HG02571 (cell line): ENCODE data around the gene CPA3.

Experiments
- ATAC-seq: cut with Tn5 transposase; IDR thresholded peaks from one replicate; pipeline ENCODE4 v1.9.1; 2021; ENCODE audit warnings: mild to moderate bottlenecking, moderate library complexity; ENCODE audit not compliant: unreplicated experiment

The CPA3 gene

DNA sequence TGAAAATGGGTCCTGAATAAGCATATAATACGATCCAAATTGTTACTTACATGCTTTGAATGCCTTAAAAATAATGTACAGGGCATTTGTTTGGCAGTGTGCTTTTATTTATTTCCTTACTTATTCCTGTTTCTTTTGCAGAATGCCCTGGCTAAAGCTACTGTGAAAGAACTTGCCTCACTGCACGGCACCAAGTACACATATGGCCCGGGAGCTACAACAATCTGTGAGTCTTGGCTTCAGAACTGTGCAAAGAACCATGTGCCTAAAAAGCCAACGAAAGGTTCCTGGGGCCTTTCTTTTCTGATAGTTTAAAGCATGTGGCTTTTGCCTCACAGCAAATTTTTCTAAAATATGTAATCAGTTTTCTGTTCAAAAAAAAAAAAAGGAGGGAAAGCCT, 7.8 kb upstream of the CPA3 start:
- ATAC-seq = no peak

DNA sequence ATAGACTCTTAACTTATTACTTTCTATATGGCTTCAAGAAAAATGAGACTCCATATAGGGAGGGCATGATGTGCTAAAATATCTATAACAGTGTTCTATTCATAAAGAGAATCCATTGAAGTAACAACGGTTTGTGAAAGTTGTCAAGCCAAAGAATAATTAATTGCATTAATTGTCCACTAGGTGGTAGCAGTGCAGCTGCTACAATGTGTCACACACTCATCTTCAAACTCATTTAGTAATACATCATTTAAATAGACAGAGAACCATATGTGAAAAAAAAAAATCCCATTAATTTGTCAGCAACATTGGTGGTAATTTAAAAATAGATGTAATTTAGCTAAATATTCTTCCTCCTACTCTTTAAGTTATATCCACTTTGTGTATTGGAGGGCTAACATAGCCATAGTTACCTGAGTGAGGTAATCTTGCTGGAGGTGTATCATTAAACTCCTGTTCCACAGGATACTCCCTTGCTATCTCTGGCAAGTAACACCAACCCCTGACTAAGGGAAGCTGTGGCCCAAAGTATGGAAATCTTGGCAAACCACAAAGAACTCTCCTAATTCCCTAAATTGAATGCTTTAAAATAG, 3.7 kb upstream of the CPA3 start:
- ATAC-seq = peak; percentile 64

DNA sequence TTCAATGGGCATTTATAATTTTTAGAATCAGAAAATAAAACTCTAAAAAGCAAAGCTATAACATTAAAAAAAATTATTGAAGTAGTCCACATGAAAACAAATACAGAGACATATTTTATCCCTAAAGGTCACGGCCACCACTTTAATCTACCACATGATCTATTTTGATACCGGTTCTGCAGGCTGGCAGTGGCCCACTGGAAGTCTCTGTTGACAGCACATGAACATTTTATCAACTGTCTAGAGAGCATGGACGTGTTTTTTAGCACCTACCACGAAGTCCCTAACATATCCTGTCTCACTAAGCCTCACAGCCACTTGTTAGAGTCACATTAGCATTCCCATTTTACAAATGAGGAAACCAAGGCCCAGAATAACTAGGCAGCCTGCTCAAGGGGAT, 1.8 kb upstream of the CPA3 start:
- ATAC-seq = no peak

- ATAC-seq = no peak
These were observed 1.3 kb upstream of the CPA3 start for GRCh38 chr3:148863814-148864213.

DNA sequence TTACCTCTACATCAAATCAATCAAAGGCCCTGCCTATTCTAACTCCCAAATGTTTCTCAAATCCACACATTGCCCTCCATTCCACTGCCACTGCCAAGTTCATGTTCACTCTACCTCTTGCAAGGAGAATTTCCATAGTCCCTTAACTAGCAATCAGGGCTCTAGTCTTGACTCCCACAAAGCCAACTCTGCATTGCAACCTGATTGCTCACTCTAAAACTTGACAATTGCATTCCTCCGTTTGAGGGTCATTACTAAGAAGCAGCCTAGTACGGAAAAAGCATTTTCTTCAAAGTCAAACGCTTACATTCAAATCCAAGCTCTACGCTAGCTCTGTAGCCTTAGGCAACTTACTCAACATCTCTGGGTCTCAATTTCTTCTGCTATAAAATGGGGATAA, 1.2 kb downstream of the CPA3 start:
- ATAC-seq = no peak

DNA sequence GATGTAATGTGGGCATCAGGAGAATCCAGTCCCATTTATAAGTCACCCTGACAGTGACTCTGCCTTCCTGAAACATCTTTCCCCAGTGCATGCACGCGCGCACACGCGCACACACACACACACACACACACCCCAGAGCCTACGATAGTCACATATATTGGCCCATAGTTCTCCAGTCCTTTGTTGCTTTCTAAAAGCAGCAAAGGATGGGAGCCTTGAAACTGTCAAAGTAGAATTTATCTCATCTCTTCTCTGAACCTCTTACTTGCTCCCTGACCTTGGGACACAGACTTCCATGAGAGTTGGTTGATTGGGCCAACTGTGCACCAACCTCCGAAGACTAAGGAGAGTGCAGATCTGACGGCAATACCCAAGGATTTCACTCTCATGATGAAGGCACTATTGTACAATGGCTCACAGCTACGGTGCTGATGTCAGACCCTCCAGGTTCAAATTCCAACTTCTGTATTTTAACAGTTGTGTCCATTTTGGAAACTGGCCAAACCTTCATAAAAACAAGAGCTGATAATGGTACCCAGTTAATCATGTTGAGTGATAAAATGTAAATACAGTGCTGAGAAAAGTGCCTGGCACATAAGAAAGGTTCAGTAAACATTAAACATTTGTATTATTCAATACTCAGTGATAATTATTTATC, 8.3 kb downstream of the CPA3 start:
- ATAC-seq = no peak

GRCh38 chr3:148873977-148874376, 8.9 kb downstream of the CPA3 start:
- ATAC-seq = no peak

GRCh38 chr3:148878095-148878494, 13.0 kb downstream of the CPA3 start:
- ATAC-seq = no peak

DNA sequence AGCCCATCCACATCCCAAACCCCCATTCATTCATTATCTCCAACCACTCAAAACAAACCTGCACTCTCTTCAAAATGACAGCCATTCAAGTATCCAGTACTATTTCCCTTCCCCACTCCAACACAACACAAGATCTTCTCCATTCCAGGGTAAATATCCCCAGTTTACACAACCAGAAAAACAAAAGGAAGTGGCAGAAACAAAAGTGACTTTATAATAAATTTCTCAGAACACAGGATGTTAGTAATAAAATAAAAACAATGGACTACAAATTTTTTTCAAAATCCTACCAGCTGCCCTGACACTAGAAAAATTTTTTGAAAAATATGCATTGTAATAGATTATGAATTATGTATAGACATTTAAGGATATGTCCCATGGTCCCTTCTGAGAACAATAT, 14.2 kb downstream of the CPA3 start:
- ATAC-seq = no peak

DNA sequence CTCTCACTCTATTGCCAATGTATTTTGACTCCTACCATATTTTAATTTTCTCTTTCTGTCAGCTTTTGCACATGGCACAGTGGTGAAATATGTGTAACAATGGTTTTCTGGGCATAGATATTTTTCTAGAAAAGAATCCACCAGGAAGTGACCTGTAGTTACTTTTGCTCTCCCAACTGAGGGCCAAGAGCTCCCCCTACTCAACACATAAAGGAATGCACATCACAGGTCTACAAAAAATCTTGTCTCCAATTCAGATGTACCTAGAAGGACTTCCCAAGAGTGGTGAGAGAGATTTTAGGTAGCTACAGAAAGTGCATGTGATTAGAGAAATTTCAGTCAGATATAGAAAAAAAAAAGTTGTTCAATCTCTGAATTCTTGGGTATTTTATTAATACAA, 15.6 kb downstream of the CPA3 start:
- no peak for ATAC-seq

DNA sequence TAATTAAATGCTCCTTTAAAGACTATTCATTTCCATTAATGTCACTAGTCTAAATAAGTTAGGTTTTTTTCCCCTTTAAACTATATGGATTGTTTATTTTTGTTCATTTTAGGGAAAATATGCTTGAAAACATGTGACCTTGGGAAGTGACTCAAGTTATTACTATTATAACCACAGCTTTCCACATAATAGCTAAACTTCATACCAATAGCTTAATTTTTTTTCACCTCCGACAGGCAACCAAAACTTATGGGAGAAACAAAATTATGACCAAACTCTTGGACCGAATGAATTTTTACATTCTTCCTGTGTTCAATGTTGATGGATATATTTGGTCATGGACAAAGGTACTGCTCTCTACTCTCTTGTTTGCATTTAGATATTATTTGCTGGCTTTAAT, 16.2 kb downstream of the CPA3 start:
- ATAC-seq = no peak

DNA sequence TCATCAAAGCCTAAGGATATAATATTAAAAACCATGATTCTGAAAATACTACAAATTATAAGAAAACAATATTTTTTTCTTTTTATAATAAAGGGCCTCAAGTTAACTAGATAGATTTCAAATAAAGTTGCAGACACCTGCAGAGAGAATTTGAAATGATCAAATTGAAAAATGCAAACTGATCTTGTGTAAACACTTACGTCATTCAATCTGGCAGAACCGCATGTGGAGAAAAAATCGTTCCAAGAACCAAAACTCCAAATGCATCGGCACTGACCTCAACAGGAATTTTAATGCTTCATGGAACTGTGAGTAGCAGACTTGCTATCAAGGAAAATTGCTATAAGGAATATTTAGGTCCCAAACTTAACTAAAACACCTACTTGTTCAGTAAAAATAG, 17.2 kb downstream of the CPA3 start:
- no peak for ATAC-seq

DNA sequence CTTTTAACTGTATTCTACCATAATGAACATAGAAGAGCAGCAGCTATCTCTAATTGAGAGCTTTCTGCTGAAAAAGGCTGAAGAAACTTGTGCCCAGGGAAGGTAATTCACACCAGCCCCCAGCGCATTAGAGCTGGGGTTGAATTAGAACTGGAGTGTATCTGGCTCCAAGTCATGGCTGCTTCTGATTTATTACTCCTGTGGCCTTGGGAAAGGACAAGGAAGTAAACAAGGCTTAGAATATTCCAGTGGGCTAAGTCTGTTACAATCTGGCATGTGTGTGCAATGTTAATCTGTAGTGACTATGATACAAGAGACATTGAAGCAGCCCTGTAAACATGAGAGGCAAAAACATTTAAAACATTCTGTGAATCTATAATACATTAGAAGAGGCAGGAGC, 18.1 kb downstream of the CPA3 start:
- no peak for ATAC-seq

GRCh38 chr3:148884261-148884660, 19.2 kb downstream of the CPA3 start:
- ATAC-seq = no peak

DNA sequence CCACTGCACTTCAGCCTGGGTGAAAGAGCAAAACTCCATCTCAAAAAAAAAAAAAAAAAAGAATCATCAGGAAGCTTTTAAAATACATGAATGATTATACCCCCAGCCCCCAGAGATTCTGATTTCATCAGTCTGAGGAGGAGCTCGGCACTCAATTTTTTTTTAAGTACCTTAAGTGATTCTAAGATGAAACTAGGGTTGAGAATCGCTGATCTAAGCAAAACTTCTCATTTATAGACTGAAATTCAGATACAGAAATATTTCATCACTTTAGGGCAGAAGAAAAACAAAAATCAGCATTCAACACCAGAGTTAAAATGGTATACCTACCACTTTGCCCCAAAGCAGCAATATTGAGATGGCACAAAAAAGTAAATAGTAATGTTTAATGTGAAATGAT, 24.7 kb downstream of the CPA3 start:
- no peak for ATAC-seq

DNA sequence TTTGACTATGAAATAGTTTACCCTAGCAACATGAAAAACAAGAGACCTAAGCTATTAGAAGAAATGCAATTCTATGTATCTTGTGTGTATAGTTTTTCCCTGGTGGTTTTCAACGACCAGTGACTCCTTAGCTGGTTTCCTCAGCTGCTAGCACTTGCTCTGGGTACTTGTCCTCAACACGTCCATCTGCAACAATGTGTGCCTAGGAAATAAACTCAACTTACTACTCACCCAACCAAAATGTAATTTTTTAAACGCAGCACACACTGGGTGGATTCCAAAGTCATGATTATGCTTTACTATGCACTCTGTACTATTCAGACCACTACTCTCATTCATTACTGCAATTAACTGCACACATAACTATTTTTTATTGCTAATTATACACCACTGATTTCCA, 31.0 kb downstream of the CPA3 start:
- ATAC-seq = no peak

- ATAC-seq = no peak
These were observed 37.1 kb downstream of the CPA3 start for GRCh38 chr3:148901987-148902791.

DNA sequence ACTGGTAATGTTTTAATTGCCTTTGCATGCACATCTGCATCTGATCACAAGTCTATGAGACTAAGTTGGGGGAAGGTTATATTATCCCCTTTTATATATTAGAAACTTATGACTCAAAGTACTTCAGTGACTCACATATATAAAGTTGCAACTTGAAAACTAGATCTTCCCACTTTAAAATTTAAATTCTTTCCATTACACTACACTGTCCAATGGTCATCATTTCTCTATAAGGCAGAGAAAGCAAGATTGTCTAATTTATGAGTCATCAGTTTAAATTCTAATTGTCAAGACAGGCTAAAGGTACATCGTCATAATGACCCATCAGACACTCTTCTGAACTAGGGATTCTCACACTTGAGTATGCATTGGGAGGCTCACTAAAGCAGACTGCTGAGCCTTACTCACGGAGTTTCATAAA, 37.9 kb downstream of the CPA3 start:
- no peak for ATAC-seq

DNA sequence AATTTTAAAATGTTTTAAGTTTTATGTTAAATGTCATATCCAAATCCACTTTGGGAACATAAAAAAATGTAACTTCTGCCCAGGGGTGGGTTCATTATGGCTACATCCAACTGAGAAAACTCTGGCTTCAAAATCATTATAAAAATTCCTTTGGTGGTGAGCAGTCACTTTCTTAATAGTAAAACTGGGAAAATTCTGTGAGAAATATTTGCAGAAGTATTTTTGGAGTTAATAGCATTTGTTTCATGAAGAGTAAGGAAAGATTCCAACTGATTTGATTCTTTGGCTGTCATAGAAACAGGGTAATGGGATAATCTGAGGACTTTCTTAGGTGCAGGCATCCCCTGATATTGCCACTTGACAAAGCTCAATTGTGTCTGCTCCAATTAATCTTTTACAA, 38.8 kb downstream of the CPA3 start:
- no peak for ATAC-seq

GRCh38 chr3:148906667-148907066, 41.6 kb downstream of the CPA3 start:
- no peak for ATAC-seq

GRCh38 chr3:148911173-148911572, 46.1 kb downstream of the CPA3 start:
- ATAC-seq = no peak

DNA sequence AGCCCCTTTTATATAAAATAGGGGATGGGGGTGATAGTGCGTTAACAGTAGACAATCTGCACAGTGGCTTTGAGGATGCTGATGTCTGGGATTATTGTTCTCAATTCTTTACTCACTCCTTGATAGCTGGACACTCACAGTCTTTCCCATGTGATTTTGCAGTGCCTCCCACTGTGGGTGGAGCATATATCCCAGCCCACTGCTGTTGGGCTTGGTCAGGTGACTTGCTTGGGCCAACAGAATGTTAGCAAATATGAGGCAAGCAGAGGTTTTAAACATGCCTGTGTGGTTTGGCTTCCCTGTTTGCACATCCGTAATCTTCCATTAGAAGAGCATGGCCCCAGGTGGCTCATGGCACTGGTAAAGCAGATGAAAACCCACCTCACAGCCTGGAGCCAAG, 46.5 kb downstream of the CPA3 start:
- ATAC-seq = no peak
